GM19372 (cell line): ENCODE results near the gene PPP1R37.

ENCODE experiments used
- ATAC-seq: cut with Tn5 transposase; IDR thresholded peaks from one replicate; pipeline ENCODE4 v1.9.1; 2021; ENCODE audit warnings: mild to moderate bottlenecking, low read depth, moderate library complexity; ENCODE audit not compliant: unreplicated experiment

Gene PPP1R37

GRCh38 chr19:45092747-45093678 is at the start of gene PPP1R37:
PPP1R37 (plus strand) TSS chr19:45093179; CDS start chr19:45093326, 147 bp downstream.
- ATAC-seq, result peak; percentile 54

GRCh38 chr19:45045671-45046353 is 47.2 kb upstream of the PPP1R37 start:
- no peak for ATAC-seq

GRCh38 chr19:45046355-45046754 is 46.6 kb upstream of the PPP1R37 start:
- ATAC-seq, result no peak

- ATAC-seq, result no peak
These were observed 45.7 kb upstream of the PPP1R37 start for GRCh38 chr19:45047188-45047797.

- no peak for ATAC-seq
These were observed 43.8 kb upstream of the PPP1R37 start for GRCh38 chr19:45049073-45049736.

GRCh38 chr19:45050036-45050435 is 42.9 kb upstream of the PPP1R37 start:
- ATAC-seq, result no peak

- no peak for ATAC-seq
These were observed 40.9 kb upstream of the PPP1R37 start for GRCh38 chr19:45051929-45052579.

- ATAC-seq, result no peak
These were observed 36.1 kb upstream of the PPP1R37 start for GRCh38 chr19:45056831-45057230.

GRCh38 chr19:45057444-45057843 is 35.5 kb upstream of the PPP1R37 start:
- ATAC-seq, result no peak

GRCh38 chr19:45058622-45059159 is 34.3 kb upstream of the PPP1R37 start:
- ATAC-seq, result no peak

GRCh38 chr19:45059258-45059965 is 33.6 kb upstream of the PPP1R37 start:
- ATAC-seq, result no peak

- ATAC-seq, result no peak
These were observed 31.0 kb upstream of the PPP1R37 start for GRCh38 chr19:45061965-45062364.

- no peak for ATAC-seq
These were observed 28.9 kb upstream of the PPP1R37 start for GRCh38 chr19:45063851-45064801.

- no peak for ATAC-seq
These were observed 25.9 kb upstream of the PPP1R37 start for GRCh38 chr19:45066921-45067661.

- ATAC-seq, result no peak
These were observed 24.9 kb upstream of the PPP1R37 start for GRCh38 chr19:45068041-45068440.

GRCh38 chr19:45069056-45069455 is 23.9 kb upstream of the PPP1R37 start:
- no peak for ATAC-seq

- ATAC-seq, result no peak
These were observed 22.8 kb upstream of the PPP1R37 start for GRCh38 chr19:45070214-45070613.
